ENCODE data around the gene CDX2.

GRCh38 chr13:27928805-27929753 is 40.0 kb downstream of the CDX2 start:
- no peak for TF ChIP-seq POLR2A (IDR thresholded peaks at IDR 0.05)
- no peak for TF ChIP-seq CTCF (IDR thresholded peaks at IDR 0.05)
